HepG2 (cell line): ENCODE data around the gene CGREF1. TPM values are rescaled to one million over a fixed set of nuclear protein-coding genes. Genes with fewer than 3 reads are reported as not detected.

ENCODE experiments used
- ASH2L ChIP-seq: fragments of 300-600, 200-600 bp; sonication (generic); IDR thresholded peaks from 2 replicates; pipeline ENCODE4 v1.7.0; 2017; ENCODE audit warnings: low read depth, mild to moderate bottlenecking, moderate library complexity, mixed read lengths, low read length; ENCODE audit not compliant: insufficient read length
- CEBPZ ChIP-seq: IDR thresholded peaks from 2 replicates; pipeline ENCODE4 v1.6.1; 2012; ENCODE audit warnings: low read length, improper control_type of control experiment
- DMAP1 ChIP-seq: IDR thresholded peaks from 2 replicates; pipeline ENCODE4 v1.6.1; 2016
- E2F2 ChIP-seq: sonication (generic); formaldehyde crosslinking; IDR thresholded peaks from 2 replicates; pipeline ENCODE4 v1.4.0; 2020; ENCODE audit warnings: missing genetic modification reagents, borderline replicate concordance
- GABPB1 ChIP-seq: IDR thresholded peaks from 2 replicates; pipeline ENCODE4 v1.6.1; 2016; ENCODE audit warnings: mild to moderate bottlenecking, missing genetic modification reagents, moderate library complexity, missing compliant biosample characterization
- HES4 ChIP-seq: sonication (generic); formaldehyde crosslinking; IDR thresholded peaks from 2 replicates; pipeline ENCODE4 v1.9.0; 2021; ENCODE audit warnings: mild to moderate bottlenecking, missing genetic modification reagents, borderline replicate concordance
- IRF2 ChIP-seq: IDR thresholded peaks from 2 replicates; pipeline ENCODE4 v1.6.1; 2018; ENCODE audit warnings: missing genetic modification reagents, missing compliant biosample characterization
- KDM2A ChIP-seq: sonication (generic); formaldehyde crosslinking; IDR thresholded peaks from 2 replicates; pipeline ENCODE4 v1.4.0; 2020; ENCODE audit warnings: low read depth, missing genetic modification reagents, borderline replicate concordance
- MEIS2 ChIP-seq: sonication (generic); formaldehyde crosslinking; IDR thresholded peaks from 2 replicates; pipeline ENCODE4 v1.9.0; 2021; ENCODE audit warnings: mild to moderate bottlenecking, missing genetic modification reagents
- TFDP2 ChIP-seq: sonication (generic); formaldehyde crosslinking; IDR thresholded peaks from 2 replicates; pipeline ENCODE4 v1.4.0; 2020; ENCODE audit warnings: missing genetic modification reagents
- YY1 ChIP-seq: IDR thresholded peaks from 2 replicates; pipeline ENCODE4 v1.6.1; 2011; ENCODE audit warnings: low read length, low read depth, moderate library complexity, mild to moderate bottlenecking; ENCODE audit not compliant: insufficient read depth, insufficient replicate concordance
- ZBTB43 ChIP-seq: sonication (generic); formaldehyde crosslinking; conservative IDR thresholded peaks from 2 replicates; pipeline ENCODE4 v1.4.0; 2020; ENCODE audit warnings: missing genetic modification reagents
- ZFP37 ChIP-seq: sonication (generic); formaldehyde crosslinking; IDR thresholded peaks from 2 replicates; pipeline ENCODE4 v1.4.0; 2020; ENCODE audit warnings: missing genetic modification reagents, borderline replicate concordance
- ZFP41 ChIP-seq: sonication (generic); formaldehyde crosslinking; IDR thresholded peaks from 2 replicates; pipeline ENCODE4 v1.4.0; 2020; ENCODE audit warnings: mild to moderate bottlenecking, missing genetic modification reagents, borderline replicate concordance
- ZGPAT ChIP-seq: IDR thresholded peaks from 2 replicates; pipeline ENCODE4 v1.6.1; 2016; ENCODE audit warnings: mild to moderate bottlenecking
- ZNF317 ChIP-seq: sonication (generic); formaldehyde crosslinking; IDR thresholded peaks from 2 replicates; pipeline ENCODE4 v1.5.0; 2020; ENCODE audit warnings: mild to moderate bottlenecking, missing genetic modification reagents
- ZNF775 ChIP-seq: sonication (generic); formaldehyde crosslinking; IDR thresholded peaks from 2 replicates; pipeline ENCODE4 v1.4.0; 2020; ENCODE audit warnings: missing genetic modification reagents, mild to moderate bottlenecking, moderate library complexity, borderline replicate concordance
- ZNF816 ChIP-seq: sonication (generic); formaldehyde crosslinking; IDR thresholded peaks from 2 replicates; pipeline ENCODE4 v1.8.0; 2022; ENCODE audit warnings: missing genetic modification reagents, mild to moderate bottlenecking, borderline replicate concordance
- ZSCAN20 ChIP-seq: sonication (generic); formaldehyde crosslinking; IDR thresholded peaks from 2 replicates; pipeline ENCODE4 v1.4.0; 2020; ENCODE audit warnings: missing genetic modification reagents, mild to moderate bottlenecking, borderline replicate concordance
- polyA plus RNA-seq, 8 experiments: library from polyadenylated mRNA; depleted of rRNA in 3 of 8; stranded (reverse) in 7 of 8; unstranded in 1 of 8; fragments of >200 nt; fragmentation: Illumina TruSeq in 4 of 8; extraction: Trizol in 4 of 8; gene quantifications; 2 replicates each; pipeline versions ENCODE4 v1.2.1 to v1.2.3, GENCODE V29; 2011 to 2016; ENCODE audit warnings: low read depth in 4 of 8, missing spikeins in 1 of 8, mixed read lengths in 1 of 8; ENCODE audit not compliant: insufficient read depth in 1 of 8
- total RNA-seq, 5 experiments: library from RNA; depleted of rRNA; stranded (reverse); fragments of >200 nt; fragmentation: Illumina TruSeq; extraction: Trizol; gene quantifications; 2 replicates each; pipeline ENCODE4 v1.2.3, GENCODE V29; 2016; ENCODE audit warnings: low read depth in 1 of 5

CGREF1 gene
- total and polyA plus RNA-seq, 2 of the 13 experiments (the other 11 are each of a cell fraction or from before 2014, with no cell fraction given) = 13.9 to 23.4 TPM

GRCh38 chr2:27123302-27124150 is 4.6 kb upstream of the CGREF1 start, which contains the start of gene ABHD1 (continued):
- TF ChIP-seq MEIS2 (CRISPR knock-in tag) = peak; percentile 66; the same call in 1 of the 2 replicates
- peak; percentile 80; the same call in 1 of the 2 replicates for TF ChIP-seq ZGPAT
- TF ChIP-seq TFDP2 (CRISPR knock-in tag) = 0 out of 2 replicates have a peak, but pooled peaks have one; percentile 28
- peak; percentile 86; the same call in 1 of the 2 replicates for TF ChIP-seq ZFP41 (CRISPR knock-in tag)
- TF ChIP-seq DMAP1 (CRISPR knock-in tag) = peak; percentile 45; the same call in 1 of the 2 replicates
- peak; percentile 35; the same call in 1 of the 2 replicates for TF ChIP-seq ZNF317 (CRISPR knock-in tag)
- peak; percentile 54; the same call in 1 of the 2 replicates for TF ChIP-seq ZFP37 (CRISPR knock-in tag)
- no peak; the same call in 1 of the 2 replicates for TF ChIP-seq IRF2 (CRISPR knock-in tag)
- TF ChIP-seq YY1 = peak; percentile 92
- TF ChIP-seq ZNF775 (CRISPR knock-in tag) = no peak
- peak; percentile 79 for TF ChIP-seq GABPB1 (CRISPR knock-in tag)
- peak; percentile 55; the same call in 1 of the 2 replicates for TF ChIP-seq ZNF816 (CRISPR knock-in tag)
- no peak for TF ChIP-seq ZSCAN20 (CRISPR knock-in tag)
- TF ChIP-seq E2F2 (CRISPR knock-in tag) = peak; percentile 59; the same call in 1 of the 2 replicates
- peak; percentile 78 for TF ChIP-seq HES4 (CRISPR knock-in tag)
- peak; percentile 49; the same call in 1 of the 2 replicates for TF ChIP-seq ZBTB43 (CRISPR knock-in tag)
- peak; percentile 90 for TF ChIP-seq KDM2A (CRISPR knock-in tag)
- TF ChIP-seq CEBPZ = no peak
- TF ChIP-seq ASH2L = no peak
